Frontal cortex (tissue), 4 donors: ENCODE data around the gene RLF. TPM values are rescaled to one million over a fixed set of nuclear protein-coding genes. Genes with fewer than 3 reads are reported as not detected.
"Not testable (repeated sequence)": the region's sequence is repeated elsewhere in the genome, so short reads cannot be mapped to it uniquely, and the experiment has no call there.

Experiments used
- DNase-seq, 2 donors: peaks; one replicate each; pipeline ENCODE4 v3.0.0; 2012; ENCODE audit warnings: low spot score in 2 of 2
- FAIRE-seq: peaks from 2 replicates; lab custom pipeline; 2012; peaks lifted over from hg19 to GRCh38; lab: Jason Lieb, UNC
- total RNA-seq: library from RNA; depleted of rRNA; stranded (reverse); fragments of >200 nt; gene quantifications from one replicate; pipeline ENCODE4 v1.2.3, GENCODE V29; 2014
- donor health status: control.
- donor health status: control.
- donor health status: control.

The RLF gene
- total RNA-seq, 1 donor from 2014 or later, result 106 TPM

- no peak for FAIRE-seq
- peak in 1 of 2 donors; percentile 48 for DNase-seq
Observed at GRCh38 chr1:40161888-40162397, 756 bp downstream of the RLF start.

DNA sequence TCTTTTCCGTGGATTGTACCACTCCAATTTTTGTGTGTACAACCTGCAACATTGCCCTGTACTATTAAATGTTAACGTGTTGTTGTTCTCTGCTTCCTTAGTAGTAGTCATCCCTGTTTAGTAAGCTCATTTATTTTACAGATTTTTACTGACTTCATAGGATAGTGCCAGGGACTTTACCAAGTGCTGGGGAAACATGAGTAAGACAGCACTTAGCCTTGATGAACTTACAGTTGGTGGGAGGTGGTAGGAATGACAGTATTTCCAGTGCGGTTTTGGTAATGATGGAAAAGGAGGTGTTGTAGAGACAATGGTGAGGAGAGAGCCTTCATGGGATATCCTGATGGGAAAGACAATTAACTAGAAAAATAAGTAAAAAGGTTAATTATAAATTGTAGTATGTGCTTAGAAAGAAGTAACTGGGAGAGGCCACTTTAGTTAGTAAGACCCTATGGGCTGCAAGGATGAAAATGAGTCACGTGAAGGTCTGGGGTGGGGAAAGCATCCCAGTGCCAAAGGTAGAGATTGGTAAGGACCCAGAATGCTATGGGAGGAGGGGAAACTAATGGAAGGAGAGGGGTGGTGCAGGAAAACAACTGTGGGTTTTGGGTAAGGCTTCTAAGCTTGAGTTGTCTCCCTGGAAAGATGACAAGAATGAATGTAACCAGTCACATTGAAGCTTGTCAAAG is 1.7 kb downstream of the RLF start:
- DNase-seq, result peak in 1 of 2 donors; percentile 8
- FAIRE-seq, result no peak

- no peak for FAIRE-seq
- no peak for DNase-seq
Observed at GRCh38 chr1:40167317-40167716, 6.1 kb downstream of the RLF start.

GRCh38 chr1:40171036-40171435 is 9.8 kb downstream of the RLF start:
- DNase-seq (no peak), FAIRE-seq (no peak)

GRCh38 chr1:40174788-40175187 is 13.6 kb downstream of the RLF start:
- no peak for FAIRE-seq
- DNase-seq, result no peak

DNA sequence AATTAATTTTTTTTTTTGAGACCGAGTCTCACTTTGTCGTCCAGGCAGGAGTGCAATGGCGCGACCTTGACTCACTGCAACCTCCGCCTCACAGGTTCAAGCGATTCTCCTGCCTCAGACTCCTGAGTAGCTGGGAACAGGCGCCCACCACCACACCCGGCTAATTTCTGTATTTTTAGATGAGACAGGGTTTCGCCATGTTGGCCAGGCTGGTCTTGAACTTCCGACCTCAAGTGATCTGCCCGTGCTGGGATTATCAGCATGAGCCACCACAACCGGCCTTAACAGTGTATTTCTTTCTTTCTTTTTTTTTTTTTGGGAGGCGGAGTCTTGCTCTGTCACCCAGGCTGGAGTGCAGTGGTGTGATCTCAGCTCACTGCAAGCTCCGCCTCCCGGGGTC is 15.8 kb downstream of the RLF start:
- not testable (repeated sequence) for FAIRE-seq

GRCh38 chr1:40178200-40178599 is 17.0 kb downstream of the RLF start:
- no peak for FAIRE-seq
- no peak for DNase-seq

More for the DNA sequence above, 15.8 kb downstream of the RLF start:
- not testable (repeated sequence) for DNase-seq

GRCh38 chr1:40179496-40180089 is 18.4 kb downstream of the RLF start:
- FAIRE-seq, result no peak
- DNase-seq, result no peak

GRCh38 chr1:40183055-40183710 is 22.0 kb downstream of the RLF start:
- DNase-seq, result no peak

GRCh38 chr1:40184193-40184592 is 23.0 kb downstream of the RLF start:
- FAIRE-seq (no peak), DNase-seq (no peak)

More at GRCh38 chr1:40183055-40183710, 22.0 kb downstream of the RLF start:
- no peak for FAIRE-seq

- FAIRE-seq, result no peak
- DNase-seq, result no peak
Observed at GRCh38 chr1:40185951-40186864, 25.0 kb downstream of the RLF start.

DNA sequence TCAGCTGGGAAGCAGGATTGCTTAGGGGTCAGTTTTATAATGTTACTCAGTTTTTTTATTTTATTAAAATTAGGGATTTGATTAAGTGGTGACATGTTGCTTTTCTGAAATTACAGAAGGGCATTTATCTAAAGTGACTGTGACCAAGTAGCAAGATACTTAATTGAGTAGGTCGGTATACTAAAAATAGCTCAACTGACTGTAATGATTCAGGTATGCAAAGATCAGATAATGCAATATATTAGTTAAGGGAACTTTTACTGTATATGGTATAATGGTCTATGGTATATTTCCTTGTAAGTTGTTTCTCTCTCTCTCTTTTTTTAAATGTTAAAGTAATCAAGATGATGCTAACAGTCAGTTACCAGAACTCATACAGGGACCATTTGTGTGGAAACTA is 26.2 kb downstream of the RLF start:
- DNase-seq, result no peak
- no peak for FAIRE-seq

GRCh38 chr1:40194639-40195038 is 33.5 kb downstream of the RLF start:
- not testable (repeated sequence) for FAIRE-seq, DNase-seq

DNA sequence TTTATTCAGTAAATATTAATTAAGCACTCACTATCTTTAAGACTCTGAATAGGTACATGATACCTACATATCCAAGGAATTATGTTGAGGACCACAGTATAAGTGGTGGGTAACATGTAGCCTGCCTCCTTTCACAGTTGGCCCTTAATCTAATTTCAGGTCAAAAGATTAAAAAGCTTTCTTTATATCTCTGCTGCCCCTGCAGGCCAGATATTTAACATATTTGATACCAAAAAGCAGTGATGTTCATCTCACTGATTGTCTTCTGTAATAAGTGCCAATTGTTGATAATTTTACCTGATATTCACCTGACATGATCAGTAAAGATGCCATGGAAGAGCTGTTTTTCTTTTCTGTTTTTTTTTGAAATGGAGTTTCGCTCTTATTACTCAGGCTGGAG is 36.5 kb downstream of the RLF start:
- no peak for DNase-seq
- no peak for FAIRE-seq

GRCh38 chr1:40199126-40199525 is 37.9 kb downstream of the RLF start:
- DNase-seq (no peak), FAIRE-seq (no peak)

GRCh38 chr1:40204856-40205255 is 43.7 kb downstream of the RLF start:
- no peak for DNase-seq
- no peak for FAIRE-seq

DNA sequence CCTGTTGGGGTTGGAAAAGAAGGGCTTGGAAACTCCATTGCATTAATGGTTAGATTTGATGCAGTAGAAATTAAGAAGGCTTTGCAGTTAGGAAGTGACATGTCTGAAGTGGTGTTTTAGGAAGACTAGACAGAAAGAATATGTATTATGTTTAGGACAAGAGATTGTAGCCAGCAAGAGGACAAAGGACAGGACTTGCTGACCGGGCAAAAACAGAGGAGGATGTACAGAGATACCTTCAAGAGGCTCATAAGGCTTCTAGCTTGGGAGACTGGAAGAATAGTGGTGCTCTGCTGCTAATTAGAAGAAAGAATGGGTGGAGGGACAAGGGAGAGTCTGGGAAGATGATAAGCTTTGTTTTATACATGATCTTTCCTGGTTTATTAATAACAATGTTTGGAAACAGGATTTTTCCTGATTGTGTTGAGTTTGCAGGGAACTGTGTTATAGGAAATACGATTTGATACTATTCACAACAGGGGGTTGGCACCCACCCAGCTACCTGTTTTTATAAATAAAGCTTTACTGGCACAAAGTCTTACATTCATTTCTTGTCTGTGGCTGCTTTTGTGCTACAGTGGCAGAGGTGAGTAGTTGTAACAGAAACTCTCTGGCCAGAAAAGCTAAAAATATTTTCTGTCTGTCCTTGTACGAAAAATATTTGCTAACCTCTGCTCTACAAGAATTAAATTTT is 49.5 kb downstream of the RLF start:
- FAIRE-seq, result no peak
- no peak for DNase-seq

DNA sequence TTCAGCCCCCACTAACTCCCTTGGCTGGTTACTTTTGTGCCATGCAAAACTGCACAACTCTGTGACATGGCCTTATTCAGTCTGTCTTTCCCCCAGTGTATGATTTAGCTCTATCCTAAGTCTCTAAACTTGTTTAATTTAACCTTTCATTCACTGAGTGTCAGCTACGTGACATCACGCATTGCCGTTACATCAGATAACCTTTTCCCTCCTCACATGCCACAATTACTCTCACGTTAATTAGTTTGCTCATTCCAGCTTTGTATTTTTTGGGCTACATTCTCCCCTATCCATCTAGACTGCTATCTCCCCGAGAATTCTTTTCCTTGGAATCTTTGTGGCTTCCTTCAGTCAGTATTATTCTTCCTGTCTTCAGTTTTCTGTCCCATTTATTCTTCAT is 57.1 kb downstream of the RLF start:
- DNase-seq (no peak), FAIRE-seq (no peak)

GRCh38 chr1:40221471-40221905 is 60.3 kb downstream of the RLF start:
- not testable (repeated sequence) for DNase-seq, FAIRE-seq
